T-helper 9 cell (primary cell): ENCODE results near the gene WFDC6.

ENCODE experiments used
- DNase-seq: peaks from one replicate; pipeline ENCODE4 v3.0.0-alpha.2; 2020

Gene WFDC6

DNA sequence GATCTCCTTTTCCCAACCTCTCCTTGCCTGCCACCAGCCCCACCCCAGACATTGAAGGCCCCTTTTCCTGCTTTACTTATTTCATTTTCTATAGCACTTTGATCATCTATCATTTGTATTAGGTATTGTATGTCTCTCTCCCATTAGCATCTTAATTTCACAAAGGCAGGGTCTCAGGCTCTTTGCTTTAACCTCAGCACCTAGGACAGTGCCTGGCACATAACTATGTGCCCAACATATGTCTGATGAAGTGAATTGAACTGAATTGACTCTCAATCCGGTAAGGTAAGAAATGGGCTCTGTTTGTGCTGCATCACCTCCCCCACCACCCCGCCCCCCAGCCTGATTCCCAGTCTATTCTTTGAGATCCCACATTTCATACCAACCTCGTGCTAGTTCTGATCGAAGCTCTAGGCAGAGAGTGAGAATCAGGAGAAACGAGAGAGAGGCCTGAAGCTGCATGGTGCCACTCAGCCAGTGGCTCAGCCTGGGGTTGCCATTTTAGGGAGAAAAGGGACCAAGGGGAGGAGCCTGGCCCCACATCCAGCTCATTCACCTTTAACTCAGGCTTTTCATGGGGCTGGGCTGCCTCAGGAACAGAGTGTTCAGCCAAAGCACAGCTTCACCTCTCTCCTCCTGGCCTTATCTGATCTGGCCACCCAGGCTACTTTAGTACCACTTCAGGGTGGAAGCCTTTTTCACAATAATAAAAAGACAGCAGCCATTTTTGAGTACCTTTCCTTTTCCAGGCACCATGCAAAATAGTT is 24.0 kb downstream of the WFDC6 start, which contains the start of gene SPINT3:
Gene SPINT3 (minus strand): TSS at position 476 of the 767 bp plus-strand sequence. CDS start 14 bp downstream, at position 462.
- DNase-seq, result no peak

GRCh38 chr20:45510242-45510862 is 28.9 kb downstream of the WFDC6 start:
- DNase-seq, result no peak

- DNase-seq, result no peak
Observed at GRCh38 chr20:45509091-45509490, 30.2 kb downstream of the WFDC6 start.

- DNase-seq, result no peak
Observed at GRCh38 chr20:45508068-45508886, 31.0 kb downstream of the WFDC6 start.

DNA sequence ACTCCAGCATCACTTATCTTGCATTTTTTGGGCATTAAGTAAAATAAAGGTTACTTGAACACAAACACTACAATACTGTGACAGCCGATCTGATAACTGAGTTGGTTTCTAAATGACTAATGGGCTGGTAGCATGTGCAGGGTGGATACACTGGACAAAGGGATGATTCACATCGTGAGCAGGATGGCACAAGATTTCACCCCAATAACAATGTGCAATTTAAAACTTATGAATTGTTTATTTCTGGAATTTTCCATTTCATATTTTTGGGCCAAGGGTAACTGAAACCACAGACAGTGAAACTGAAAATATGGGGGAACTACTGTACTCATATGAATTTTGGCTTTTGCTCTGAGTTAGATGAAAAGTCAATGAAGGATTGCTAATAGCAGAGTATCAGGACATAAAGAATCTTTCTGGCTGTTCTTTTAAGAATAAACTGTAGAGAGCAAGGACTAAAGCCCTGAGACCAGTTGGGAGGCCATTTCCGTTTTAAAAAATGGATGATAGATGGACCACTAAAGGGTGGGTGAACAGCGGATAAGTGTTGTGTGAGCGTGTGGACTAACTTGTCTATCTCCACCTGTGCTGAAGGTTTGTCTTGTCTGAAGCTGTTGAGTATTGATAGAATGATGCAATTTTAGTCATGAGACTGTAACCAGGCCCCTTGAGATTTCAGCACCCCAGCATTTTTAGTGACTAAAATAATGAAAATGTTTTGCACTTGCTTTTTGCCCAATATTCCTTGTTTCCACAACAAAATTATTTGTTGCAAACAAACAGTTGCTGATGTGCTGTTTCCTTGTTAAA is 32.1 kb downstream of the WFDC6 start:
- no peak for DNase-seq

GRCh38 chr20:45506398-45506797 is 32.9 kb downstream of the WFDC6 start:
- no peak for DNase-seq

GRCh38 chr20:45503403-45503802 is 35.9 kb downstream of the WFDC6 start:
- no peak for DNase-seq

DNA sequence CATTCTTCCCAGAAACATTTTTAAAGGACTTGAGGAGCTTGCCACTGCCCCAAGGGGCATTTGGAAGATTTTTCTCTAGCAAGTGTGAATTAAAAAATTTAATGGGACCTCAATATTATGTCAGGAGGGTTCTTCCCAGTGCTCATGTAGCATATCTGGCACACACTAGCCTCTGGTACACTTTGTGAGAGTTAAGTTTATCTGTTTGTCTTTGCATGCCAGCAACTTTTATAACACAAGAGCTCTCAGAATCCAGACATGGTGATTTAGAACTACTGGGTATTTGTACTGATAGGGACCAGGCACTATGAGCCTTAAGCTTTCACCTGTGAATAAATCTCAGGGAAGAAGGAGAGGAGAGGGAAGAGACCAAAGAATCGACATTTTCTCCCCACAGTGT is 36.7 kb downstream of the WFDC6 start:
- DNase-seq, result no peak

DNA sequence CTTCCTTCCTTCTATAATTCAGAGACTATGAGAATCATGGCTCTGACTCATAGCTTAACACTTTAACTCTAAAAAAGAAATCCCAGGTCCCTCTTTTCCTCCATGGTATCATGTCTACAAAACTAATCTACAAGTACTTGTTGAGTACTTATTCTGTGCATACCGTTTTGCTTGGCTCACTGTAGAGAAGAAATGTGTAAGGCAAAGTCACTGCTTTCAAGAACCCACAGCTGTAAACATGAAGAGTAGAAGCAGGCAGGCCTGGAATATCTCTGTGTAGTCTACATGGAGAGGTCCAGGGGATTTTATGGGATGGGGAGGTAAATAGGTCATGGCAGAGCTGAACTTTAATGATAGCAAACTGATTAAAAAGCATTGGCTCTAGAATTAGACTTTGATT is 37.7 kb downstream of the WFDC6 start:
- DNase-seq, result no peak

GRCh38 chr20:45500022-45500421 is 39.3 kb downstream of the WFDC6 start:
- no peak for DNase-seq

DNA sequence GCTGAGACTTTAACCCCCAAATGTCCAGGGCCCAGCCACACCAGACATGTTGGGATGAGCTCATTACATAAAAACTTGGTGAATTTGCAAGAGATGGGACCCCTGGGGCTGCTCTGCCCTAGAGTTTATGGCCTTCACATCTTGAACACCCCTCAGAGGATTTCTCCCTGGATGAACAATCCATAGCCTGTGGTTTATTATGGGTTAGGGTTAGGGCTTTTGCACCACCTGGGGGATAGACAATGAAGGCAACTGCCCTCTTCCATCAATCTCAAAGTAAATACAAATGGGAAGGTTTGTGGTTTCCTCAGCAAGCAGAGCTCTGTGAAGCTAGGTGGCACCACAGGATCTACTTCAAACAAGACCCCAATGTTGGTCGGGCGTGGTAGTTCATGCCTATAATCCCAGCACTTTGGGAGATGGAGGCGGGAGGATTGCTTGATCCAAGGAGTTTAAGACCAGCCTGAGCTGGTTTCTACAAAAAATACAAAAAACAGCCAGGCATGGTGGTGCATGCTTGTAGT is 41.2 kb downstream of the WFDC6 start:
- DNase-seq, result no peak

DNA sequence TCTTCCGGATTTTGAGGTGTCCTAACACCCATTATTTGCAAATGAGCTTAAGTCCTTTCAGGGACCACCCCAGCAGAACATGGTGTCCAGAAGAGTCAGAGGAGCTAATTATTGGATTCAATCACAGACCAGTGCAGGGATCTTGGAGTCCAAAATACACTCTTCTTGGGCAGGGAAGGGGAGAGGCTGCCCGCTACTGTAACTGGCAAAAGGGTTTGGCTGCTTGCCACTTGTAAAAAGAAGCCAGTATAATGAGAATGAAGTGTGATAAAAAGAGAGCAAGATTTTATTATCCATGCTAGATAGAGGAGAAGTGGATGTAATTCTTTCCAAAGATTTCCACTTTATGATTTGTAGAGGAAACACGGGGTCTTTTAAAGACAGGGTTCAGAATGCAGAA is 43.1 kb downstream of the WFDC6 start:
- DNase-seq, result no peak

DNA sequence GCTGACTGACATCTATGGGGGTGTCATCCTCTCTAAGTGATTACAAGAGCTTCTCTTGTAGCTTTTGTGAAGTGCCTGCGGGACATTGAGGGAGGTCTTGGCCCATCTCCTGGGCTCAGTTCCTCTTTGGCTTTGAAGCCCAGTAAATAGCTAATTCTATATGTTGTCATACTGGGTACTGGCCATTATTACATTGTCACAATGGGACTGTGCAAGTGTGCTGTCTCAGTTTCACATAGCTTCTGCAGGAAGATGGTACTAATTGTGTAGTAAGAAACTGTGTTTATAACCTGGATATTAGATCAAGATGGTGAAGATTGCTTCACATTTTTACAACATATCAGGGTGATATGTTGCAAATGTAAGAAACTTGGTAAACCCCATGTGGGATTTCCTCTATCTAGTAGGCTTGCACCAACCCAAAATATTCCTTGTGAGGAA is 43.8 kb downstream of the WFDC6 start:
- no peak for DNase-seq

DNA sequence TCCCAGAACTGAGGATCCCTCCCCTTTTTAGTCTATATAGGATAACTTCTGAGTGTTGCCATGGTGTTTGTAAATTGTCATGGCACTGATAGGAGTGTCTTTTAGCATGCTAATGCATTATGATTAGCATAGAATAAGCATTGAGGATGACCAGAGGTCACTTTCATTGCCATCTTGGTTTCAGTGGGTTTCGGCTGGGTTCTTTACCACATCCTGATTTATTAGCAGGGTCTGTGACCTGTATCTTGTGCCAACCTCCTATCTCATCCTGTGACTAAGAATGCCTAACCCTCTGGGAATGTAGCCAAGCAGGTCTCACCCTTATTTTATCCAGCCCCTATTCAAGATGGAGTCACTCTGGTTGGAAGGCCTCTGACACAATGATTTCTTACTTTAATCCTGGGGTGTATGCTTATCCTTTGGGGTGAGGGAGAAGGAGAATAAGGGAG is 50.2 kb downstream of the WFDC6 start:
- DNase-seq, result no peak

DNA sequence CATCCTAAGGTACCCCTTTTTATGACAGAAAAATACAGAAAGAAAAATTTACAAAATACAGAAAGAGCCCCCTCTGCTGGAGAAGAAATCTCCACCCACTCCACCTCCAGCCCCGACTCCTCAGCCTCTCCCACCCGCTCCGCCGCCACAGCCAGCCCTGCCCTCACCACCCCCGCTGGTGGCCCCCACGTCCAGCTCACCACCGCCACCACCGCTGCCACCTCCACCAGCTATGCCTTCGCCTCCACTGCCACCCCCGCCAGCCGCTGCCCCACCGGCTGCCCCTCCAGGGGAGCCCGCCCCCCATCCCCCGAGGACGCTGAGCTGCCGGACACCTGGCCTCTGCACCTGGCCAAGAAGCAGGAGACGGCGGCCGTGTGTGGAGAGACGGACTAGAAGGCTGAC is 52.0 kb downstream of the WFDC6 start:
- no peak for DNase-seq

- DNase-seq, result no peak
Observed at GRCh38 chr20:45485388-45485787, 53.9 kb downstream of the WFDC6 start.

DNA sequence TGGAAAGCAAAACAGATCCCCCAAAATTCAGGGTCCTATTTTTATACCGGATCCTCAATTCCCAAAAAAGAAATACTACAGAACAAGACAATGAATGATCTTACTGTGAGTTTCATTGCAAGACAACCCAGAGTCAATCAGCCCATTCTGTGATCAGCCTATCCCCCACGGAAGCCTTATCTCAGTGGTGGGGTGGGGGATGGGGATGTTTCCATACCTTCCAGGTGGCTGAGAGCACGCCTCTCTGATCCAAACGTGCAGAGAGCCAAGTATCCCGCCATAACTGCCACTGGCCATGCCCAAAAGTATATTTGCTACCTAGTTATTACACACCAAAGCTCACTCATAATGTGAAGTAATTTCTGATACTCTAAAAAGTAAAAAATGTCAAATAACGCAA is 54.6 kb downstream of the WFDC6 start:
- DNase-seq, result no peak
